K562 (cell line): ENCODE data around the gene MPZL1. TPM values are rescaled to one million over a fixed set of nuclear protein-coding genes. Genes with fewer than 3 reads are reported as not detected.

Experiments used
- ATAC-seq: fragments of 200-7000 bp; cut with Tn5 transposase; 3 replicates; pipeline ENCODE4 v1.9.1; 2020; ENCODE audit warnings: moderate library complexity
- BruUV-seq: library from RNA; stranded (reverse); fragments of 400-500 nt; replicated peaks from 2 replicates; lab custom pipeline; 2021; lab: Mats Ljungman, UMichigan
- CTCF ChIA-PET: fragments of 300-600 bp; formaldehyde crosslinking; extraction: SDS; loops from one replicate; lab custom pipeline; 2021; ENCODE audit warnings: low intra/inter-chr PET ratio; lab: Yijun Ruan, JAX
- POLR2A ChIA-PET: fragments of 300-600, 350-650 bp; sonication (Branson Sonifier 250); formaldehyde crosslinking; extraction: SDS; loops from one replicate; lab custom pipeline; 2021; ENCODE audit warnings: antibody characterized with exemption, inconsistent platforms; lab: Yijun Ruan, JAX
- DNase-seq, 4 experiments: peaks; one replicate each; pipeline versions ENCODE4 v3.0.0 to v3.0.0-alpha.2; 2011 to 2018; ENCODE audit warnings: low spot score in 3 of 4, mixed read lengths in 3 of 4; ENCODE audit errors: extremely low read depth in 1 of 4
- FAIRE-seq: peaks from 2 replicates; lab custom pipeline; 2011; peaks lifted over from hg19 to GRCh38; lab: Jason Lieb, UNC
- H2AFZ ChIP-seq: 2 replicates; pipeline ENCODE4 v1.6.0; 2011; ENCODE audit warnings: low read depth, low read length, control low read depth, inconsistent platforms
- H3K27ac ChIP-seq: fragments of 200-600 bp; 3 replicates; pipeline ENCODE4 v1.8.0; 2011; ENCODE audit warnings: low read depth, mild to moderate bottlenecking, control low read depth, inconsistent platforms, low read length, moderate library complexity, mixed read lengths; ENCODE audit errors: extremely low read depth
- H3K27me3 ChIP-seq, 2 experiments: fragments of 300-600 bp in 1 of 2; 2 replicates in 1 of 2; 3 replicates in 1 of 2; pipeline versions ENCODE4 v1.6.0 to v1.8.0; 2011; ENCODE audit warnings: inconsistent platforms in 2 of 2, low read length in 2 of 2, mild to moderate bottlenecking in 1 of 2, mixed read lengths in 1 of 2, moderate library complexity in 1 of 2; ENCODE audit not compliant: control insufficient read depth in 2 of 2, insufficient read depth in 2 of 2
- H3K36me3 ChIP-seq: fragments of 300-600 bp; 3 replicates; pipeline ENCODE4 v1.8.0; 2011; ENCODE audit warnings: mild to moderate bottlenecking, low read length, inconsistent platforms; ENCODE audit not compliant: control insufficient read depth, insufficient read depth
- H3K4me1 ChIP-seq, 2 experiments: fragments of 200-600 bp in 1 of 2; replicated peaks in 1 of 2; 2 replicates in 1 of 2; 3 replicates in 1 of 2; pipeline versions ENCODE4 v1.5.1 to v1.8.0; 2011; ENCODE audit warnings: inconsistent platforms in 2 of 2, low read length in 2 of 2, mild to moderate bottlenecking in 1 of 2, mixed read lengths in 1 of 2, moderate library complexity in 1 of 2; ENCODE audit not compliant: control insufficient read depth in 2 of 2, insufficient read depth in 2 of 2
- H3K4me2 ChIP-seq: 2 replicates; pipeline ENCODE4 v1.6.1; 2011; ENCODE audit warnings: low read length, control low read depth, inconsistent platforms, mixed read lengths; ENCODE audit not compliant: insufficient read depth
- H3K4me3 ChIP-seq: fragments of 200-600 bp; sonication (generic), shearing (Covaris generic); 2 replicates; pipeline ENCODE4 v1.5.1; 2016; ENCODE audit warnings: control low read depth, inconsistent platforms
- H3K79me2 ChIP-seq: fragments of 200-600 bp; 3 replicates; pipeline ENCODE4 v1.8.0; 2011; ENCODE audit warnings: low read length, inconsistent platforms; ENCODE audit not compliant: control insufficient read depth, insufficient read depth
- H3K9ac ChIP-seq, 2 experiments: 2 replicates each; pipeline versions ENCODE4 v1.6.0 to v1.6.1; 2011; ENCODE audit warnings: low read depth in 2 of 2, low read length in 2 of 2, control low read depth in 1 of 2, inconsistent platforms in 1 of 2, mild to moderate bottlenecking in 1 of 2, mixed read lengths in 1 of 2; ENCODE audit not compliant: insufficient read depth in 1 of 2
- H3K9me1 ChIP-seq: one replicate; pipeline ENCODE4 v1.6.0; 2011; ENCODE audit warnings: inconsistent platforms, mild to moderate bottlenecking, low read length, moderate library complexity; ENCODE audit not compliant: control insufficient read depth, insufficient read depth
- H3K9me3 ChIP-seq: replicated peaks from 2 replicates; pipeline ENCODE4 v1.5.1; 2011; ENCODE audit warnings: low read depth, low read length, inconsistent platforms; ENCODE audit not compliant: control insufficient read depth, insufficient read depth
- H4K20me1 ChIP-seq: replicated peaks from 2 replicates; pipeline ENCODE4 v1.6.1; 2011; ENCODE audit warnings: low read length, inconsistent platforms, mixed read lengths; ENCODE audit not compliant: control insufficient read depth, insufficient read depth
- BRCA1 ChIP-seq, 2 experiments: fragments of 450-650 bp in 1 of 2; sonication (generic) in 1 of 2; formaldehyde crosslinking in 1 of 2; IDR thresholded peaks; 2 replicates each; pipeline versions ENCODE4 v1.5.0 to v1.6.1; 2017 to 2020; ENCODE audit warnings: mild to moderate bottlenecking in 1 of 2, missing genetic modification reagents in 1 of 2
- ETV6 ChIP-seq, 3 experiments: fragments of 150-350 bp in 1 of 3; sonication (generic) in 1 of 3; formaldehyde crosslinking in 1 of 3; IDR thresholded peaks; 2 replicates each; pipeline versions ENCODE4 v1.6.1 to v1.8.0; 2014 to 2022; ENCODE audit warnings: borderline replicate concordance in 2 of 3, low read depth in 2 of 3, antibody characterized with exemption in 1 of 3, low read length in 1 of 3, mild to moderate bottlenecking in 1 of 3, missing genetic modification reagents in 1 of 3
- GATAD2B ChIP-seq: fragments of 450-650 bp; IDR thresholded peaks from 2 replicates; pipeline ENCODE4 v1.6.1; 2017; ENCODE audit warnings: mild to moderate bottlenecking, borderline replicate concordance
- HNRNPLL ChIP-seq: fragments of 200-400 bp; formaldehyde crosslinking; IDR thresholded peaks from 2 replicates; pipeline ENCODE4 v1.6.1; 2017; ENCODE audit warnings: low read length, low read depth, mild to moderate bottlenecking; ENCODE audit not compliant: poor library complexity, severe bottlenecking
- NCOA2 ChIP-seq, 2 experiments: fragments of 450-650 bp; IDR thresholded peaks; 2 replicates each; pipeline ENCODE4 v1.6.1; 2018; ENCODE audit warnings: mild to moderate bottlenecking in 2 of 2, moderate library complexity in 1 of 2; ENCODE audit not compliant: partially characterized antibody in 2 of 2
- PTBP1 ChIP-seq: fragments of 200-400 bp; formaldehyde crosslinking; IDR thresholded peaks from 2 replicates; pipeline ENCODE4 v1.6.1; 2017; ENCODE audit warnings: low read depth, low read length
- PYGO2 ChIP-seq: fragments of 450-650 bp; IDR thresholded peaks from 2 replicates; pipeline ENCODE4 v1.6.1; 2016; ENCODE audit warnings: mild to moderate bottlenecking, missing genetic modification characterization, moderate library complexity, missing compliant biosample characterization
- RHOXF2B ChIP-seq: fragments of 250-450 bp; sonication (Bioruptor Pico); conservative IDR thresholded peaks from 2 replicates; pipeline ENCODE4 v1.5.1; 2021
- TAF9B ChIP-seq: fragments of 450-650 bp; IDR thresholded peaks from 2 replicates; pipeline ENCODE4 v1.6.1; 2018; ENCODE audit warnings: mild to moderate bottlenecking; ENCODE audit not compliant: partially characterized antibody
- ZNF140 ChIP-seq: fragments of 250-450 bp; sonication (Bioruptor Pico); IDR thresholded peaks from 2 replicates; pipeline ENCODE4 v1.8.0; 2021; ENCODE audit warnings: moderate library complexity, mild to moderate bottlenecking, inconsistent platforms
- WGBS: fragments of 100-300 bp; shearing (Covaris generic); methylation state at CpG from one replicate; pipeline ENCODE4 v1.1.6; 2016; ENCODE audit warnings: low coverage, mixed read lengths; ENCODE audit not compliant: insufficient coverage; ENCODE audit errors: missing lambda C conversion rate; 5-methylcytosine and 5-hydroxymethylcytosine counted together
- in situ Hi-C: fragments of 300-500 bp; cut with MboI; formaldehyde crosslinking; loops from 4 replicates; pipeline ENCODE4 v1.15.0; 2018; ENCODE audit warnings: inconsistent platforms, mixed read lengths
- intact Hi-C: fragments of 100-400 bp; cut with micrococcal nuclease; formaldehyde crosslinking; loops from 2 replicates; pipeline ENCODE4 v1.14.2; 2022
- polyA plus RNA-seq, 8 experiments: library from polyadenylated mRNA; depleted of rRNA in 4 of 8; stranded (reverse) in 5 of 8; unstranded in 3 of 8; fragments of >200 nt; fragmentation: Nextera tagmentation in 2 of 8; fragmentation: Illumina TruSeq in 1 of 8; extraction: Ambion mirVana in 2 of 8; extraction: Trizol in 1 of 8; gene quantifications; 2 replicates each; pipeline versions ENCODE4 v1.2.1 to v1.2.3, GENCODE V29; 2011 to 2014; ENCODE audit warnings: inconsistent platforms in 1 of 8, missing spikeins in 1 of 8
- total RNA-seq, 7 experiments: library from RNA; depleted of rRNA in 6 of 7; stranded (reverse); fragments of >200 nt in 6 of 7; fragmentation: Illumina TruSeq in 2 of 7; extraction: Trizol in 2 of 7; gene quantifications; 2 replicates each; pipeline versions ENCODE4 v1.2.1 to v1.2.3, GENCODE V29; 2011 to 2021; ENCODE audit warnings: low replicate concordance in 1 of 7
- TF ChIP-seq, protein P1 (sequence below): fragments of 250-450 bp; sonication (Bioruptor Pico); IDR thresholded peaks from 2 replicates; pipeline ENCODE4 v1.8.0; 2022; ENCODE audit warnings: moderate library complexity, mild to moderate bottlenecking, inconsistent platforms
- TF ChIP-seq, protein P2 (sequence below): fragments of 250-450 bp; sonication (Bioruptor Pico); IDR thresholded peaks from 2 replicates; pipeline ENCODE4 v1.5.0; 2021
- TF ChIP-seq, protein P3 (sequence below): IDR thresholded peaks from 2 replicates; pipeline ENCODE4 v1.6.1; 2012; ENCODE audit warnings: low read depth, low read length, improper control_type of control experiment, borderline replicate concordance
- TF ChIP-seq, protein P4 (sequence below): fragments of 450-650 bp; formaldehyde crosslinking; IDR thresholded peaks from 2 replicates; pipeline ENCODE4 v1.4.0; 2022; ENCODE audit warnings: missing genetic modification characterization
- TF ChIP-seq, protein P5 (sequence below): sonication (generic); formaldehyde crosslinking; IDR thresholded peaks from 2 replicates; pipeline ENCODE4 v1.9.0; 2022; ENCODE audit warnings: mild to moderate bottlenecking, missing genetic modification reagents

Gene MPZL1
- total and polyA plus RNA-seq, 9 of the 15 experiments (the other 6 are each of a cell fraction or from before 2014, with no cell fraction given), result 14.5 to 153 (median 66.5) TPM

DNA sequence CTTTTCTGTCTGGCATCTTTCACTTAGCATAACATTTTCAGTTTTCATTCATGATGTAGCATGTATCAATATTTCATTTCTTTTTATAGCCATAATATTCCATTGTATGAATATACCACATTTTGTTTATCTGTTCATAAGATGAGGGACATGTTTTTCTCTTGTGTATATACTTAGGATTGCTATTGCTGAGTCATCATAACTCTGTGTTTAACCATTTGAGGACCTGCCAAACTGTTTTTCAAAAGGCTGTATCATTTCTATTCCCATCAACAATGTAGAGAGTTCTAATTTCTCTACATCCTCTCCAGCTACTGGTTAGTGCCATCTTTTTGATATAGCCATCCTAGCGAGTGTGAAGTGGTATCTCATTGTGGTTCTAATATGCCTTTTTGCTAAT lies 26.2 kb downstream of the MPZL1 start:
- Histone ChIP-seq H3K36me3 (no peaks in the 10 kb centered on the region; the same call in 2 of the 3 replicates), H3K4me2 (peak overlapping the region; percentile 5; the same call in 1 of the 2 replicates), H3K27ac (peak overlapping the region; percentile 14), H3K9me3 (no peaks in the 10 kb centered on the region), H2AFZ (no peak overlapping the region), H3K4me1 (peaks cover 9 to 28% of the 10 kb centered on the region in 2 experiments), H3K9me1 (no peaks in the 10 kb centered on the region), H3K27me3 (no peaks in the 10 kb centered on the region), H3K9ac (no peak overlapping the region), H4K20me1 (no peaks in the 10 kb centered on the region), H3K79me2 (peaks cover 81% of the 10 kb centered on the region), H3K4me3 (no peak overlapping the region)
- CTCF ChIA-PET, result interaction anchor here (0.6 kb wide), 1 partner anchor 331 kb away, joined by 3 read pairs; no protein-coding TSS in a partner anchor
- FAIRE-seq (peak; percentile 56), DNase-seq (no peak), ATAC-seq (peak; percentile 62)
- in situ Hi-C loops (no loop called here), intact Hi-C loops (no loop called here)
- no TSS peak for BruUV-seq
- 35% methylated on average over 1 of the region's 1 CpG for WGBS
- POLR2A ChIA-PET, result no interaction called here
- TF ChIP-seq, protein P1, sequence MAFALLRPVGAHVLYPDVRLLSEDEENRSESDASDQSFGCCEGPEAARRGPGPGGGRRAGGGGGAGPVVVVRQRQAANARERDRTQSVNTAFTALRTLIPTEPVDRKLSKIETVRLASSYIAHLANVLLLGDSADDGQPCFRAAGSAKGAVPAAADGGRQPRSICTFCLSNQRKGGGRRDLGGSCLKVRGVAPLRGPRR (CRISPR knock-in tag), result no peak
- TF ChIP-seq PTBP1, result no peak
- TF ChIP-seq, protein P2, sequence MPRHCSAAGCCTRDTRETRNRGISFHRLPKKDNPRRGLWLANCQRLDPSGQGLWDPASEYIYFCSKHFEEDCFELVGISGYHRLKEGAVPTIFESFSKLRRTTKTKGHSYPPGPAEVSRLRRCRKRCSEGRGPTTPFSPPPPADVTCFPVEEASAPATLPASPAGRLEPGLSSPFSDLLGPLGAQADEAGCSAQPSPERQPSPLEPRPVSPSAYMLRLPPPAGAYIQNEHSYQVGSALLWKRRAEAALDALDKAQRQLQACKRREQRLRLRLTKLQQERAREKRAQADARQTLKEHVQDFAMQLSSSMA (CRISPR knock-in tag), result no peak
- no peak for TF ChIP-seq NCOA2 (IDR thresholded peaks at IDR 0.05; ENCODE audit: partially characterized antibody in 2 of 2)
- no peak for TF ChIP-seq HNRNPLL
- no peak for TF ChIP-seq BRCA1 (IDR thresholded peaks at IDR 0.05)
- no peak for TF ChIP-seq BRCA1 (CRISPR knock-in tag; IDR thresholded peaks at IDR 0.05)
- TF ChIP-seq, protein P3, sequence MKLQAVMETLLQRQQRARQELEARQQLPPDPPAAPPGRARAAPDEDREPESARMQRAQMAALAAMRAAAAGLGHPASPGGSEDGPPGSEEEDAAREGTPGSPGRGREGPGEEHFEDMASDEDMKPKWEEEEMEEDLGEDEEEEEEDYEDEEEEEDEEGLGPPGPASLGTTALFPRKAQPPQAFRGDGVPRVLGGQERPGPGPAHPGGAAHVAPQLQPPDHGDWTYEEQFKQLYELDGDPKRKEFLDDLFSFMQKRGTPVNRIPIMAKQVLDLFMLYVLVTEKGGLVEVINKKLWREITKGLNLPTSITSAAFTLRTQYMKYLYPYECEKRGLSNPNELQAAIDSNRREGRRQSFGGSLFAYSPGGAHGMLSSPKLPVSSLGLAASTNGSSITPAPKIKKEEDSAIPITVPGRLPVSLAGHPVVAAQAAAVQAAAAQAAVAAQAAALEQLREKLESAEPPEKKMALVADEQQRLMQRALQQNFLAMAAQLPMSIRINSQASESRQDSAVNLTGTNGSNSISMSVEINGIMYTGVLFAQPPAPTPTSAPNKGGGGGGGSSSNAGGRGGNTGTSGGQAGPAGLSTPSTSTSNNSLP, result peak; percentile 63; the same call in 1 of the 2 replicates
- TF ChIP-seq, protein P4, sequence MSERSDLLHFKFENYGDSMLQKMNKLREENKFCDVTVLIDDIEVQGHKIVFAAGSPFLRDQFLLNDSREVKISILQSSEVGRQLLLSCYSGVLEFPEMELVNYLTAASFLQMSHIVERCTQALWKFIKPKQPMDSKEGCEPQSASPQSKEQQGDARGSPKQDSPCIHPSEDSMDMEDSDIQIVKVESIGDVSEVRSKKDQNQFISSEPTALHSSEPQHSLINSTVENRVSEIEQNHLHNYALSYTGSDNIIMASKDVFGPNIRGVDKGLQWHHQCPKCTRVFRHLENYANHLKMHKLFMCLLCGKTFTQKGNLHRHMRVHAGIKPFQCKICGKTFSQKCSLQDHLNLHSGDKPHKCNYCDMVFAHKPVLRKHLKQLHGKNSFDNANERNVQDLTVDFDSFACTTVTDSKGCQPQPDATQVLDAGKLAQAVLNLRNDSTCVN, result no peak
- TF ChIP-seq, protein P5, sequence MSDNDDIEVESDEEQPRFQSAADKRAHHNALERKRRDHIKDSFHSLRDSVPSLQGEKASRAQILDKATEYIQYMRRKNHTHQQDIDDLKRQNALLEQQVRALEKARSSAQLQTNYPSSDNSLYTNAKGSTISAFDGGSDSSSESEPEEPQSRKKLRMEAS (CRISPR knock-in tag), result no peak
- no peak for TF ChIP-seq RHOXF2B (CRISPR knock-in tag)
- no peak for TF ChIP-seq ETV6 (IDR thresholded peaks at IDR 0.05; ENCODE audit: borderline replicate concordance in 1 of 2, low read depth in 2 of 2, low read length in 1 of 2)
- TF ChIP-seq ETV6 (CRISPR knock-in tag; IDR thresholded peaks at IDR 0.05; ENCODE audit: borderline replicate concordance), result no peak
- TF ChIP-seq PYGO2 (tag), result no peak
- peak; percentile 77 for TF ChIP-seq GATAD2B
- no peak for TF ChIP-seq ZNF140 (CRISPR knock-in tag)
- no peak for TF ChIP-seq TAF9B
